HG03558 (cell line): ENCODE measurements around the gene TBCK.

Experiments
- ATAC-seq: cut with Tn5 transposase; IDR thresholded peaks from one replicate; pipeline ENCODE4 v1.9.1; 2021; ENCODE audit warnings: moderate number of reproducible peaks; ENCODE audit not compliant: unreplicated experiment; ENCODE audit errors: extremely low read depth

Gene TBCK

GRCh38 chr4:106010761-106011160 lies 305.2 kb downstream of the TBCK start:
- ATAC-seq = no peak

- ATAC-seq = no peak
Observed at GRCh38 chr4:106002994-106003393, 313.0 kb downstream of the TBCK start.

DNA sequence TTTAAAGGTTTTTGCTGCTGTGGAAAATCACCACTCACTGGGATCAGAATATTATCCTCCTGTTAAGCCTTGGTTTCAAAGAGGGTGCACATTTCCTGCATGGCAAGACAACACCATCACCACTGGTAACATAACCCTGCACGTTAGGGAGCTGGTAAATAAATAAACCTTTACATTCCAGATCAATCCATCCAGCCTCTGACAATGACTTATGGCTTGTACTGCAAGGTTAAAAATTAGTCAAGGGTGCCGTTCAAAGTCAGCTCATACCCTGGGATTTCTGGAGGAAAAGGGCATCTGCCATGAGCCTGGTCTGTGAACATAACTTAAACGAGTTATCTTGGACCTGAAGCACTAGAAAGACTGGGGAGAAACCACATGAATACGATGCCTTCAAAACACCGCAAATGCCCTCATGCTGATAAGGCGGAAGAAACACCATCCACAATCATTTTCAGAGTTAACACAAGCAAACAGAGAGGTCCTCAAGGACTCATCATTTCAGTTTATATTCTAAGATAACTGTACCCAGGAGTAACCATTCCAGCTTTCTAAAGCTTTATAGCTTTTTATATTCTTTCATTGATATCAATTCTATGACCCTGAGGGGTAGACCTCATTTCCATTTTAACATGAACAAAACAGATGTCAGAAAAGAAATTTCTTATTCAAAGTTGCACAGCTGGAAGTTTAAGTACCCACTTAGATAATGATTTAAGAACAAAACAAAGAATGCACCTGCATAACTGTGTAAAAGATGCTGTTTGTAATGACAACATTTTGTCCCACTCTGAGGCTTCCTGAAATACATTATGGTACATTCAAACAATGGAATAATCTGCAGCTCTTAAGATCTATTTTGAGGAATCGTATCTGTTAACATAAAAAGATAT lies 317.6 kb downstream of the TBCK start:
- ATAC-seq = no peak

DNA sequence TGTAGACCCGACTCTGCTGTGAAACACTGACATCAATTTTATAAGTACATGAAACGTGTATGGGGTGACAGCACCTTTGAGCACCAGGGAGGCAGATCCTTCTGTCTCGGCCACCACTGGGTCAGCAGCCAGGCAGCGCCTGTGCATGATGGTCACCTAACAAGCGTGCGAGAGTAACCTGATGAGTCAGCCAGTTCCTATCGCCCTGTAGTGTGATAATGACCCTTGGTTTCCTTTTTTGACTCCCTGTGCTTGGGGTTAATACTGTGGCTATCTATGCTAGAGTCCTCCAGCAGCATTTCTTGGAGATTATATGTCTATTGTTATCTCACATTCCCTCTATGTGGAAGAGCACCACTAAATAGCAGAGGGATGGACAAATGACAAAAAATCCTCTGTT lies 319.2 kb downstream of the TBCK start:
- ATAC-seq = no peak

DNA sequence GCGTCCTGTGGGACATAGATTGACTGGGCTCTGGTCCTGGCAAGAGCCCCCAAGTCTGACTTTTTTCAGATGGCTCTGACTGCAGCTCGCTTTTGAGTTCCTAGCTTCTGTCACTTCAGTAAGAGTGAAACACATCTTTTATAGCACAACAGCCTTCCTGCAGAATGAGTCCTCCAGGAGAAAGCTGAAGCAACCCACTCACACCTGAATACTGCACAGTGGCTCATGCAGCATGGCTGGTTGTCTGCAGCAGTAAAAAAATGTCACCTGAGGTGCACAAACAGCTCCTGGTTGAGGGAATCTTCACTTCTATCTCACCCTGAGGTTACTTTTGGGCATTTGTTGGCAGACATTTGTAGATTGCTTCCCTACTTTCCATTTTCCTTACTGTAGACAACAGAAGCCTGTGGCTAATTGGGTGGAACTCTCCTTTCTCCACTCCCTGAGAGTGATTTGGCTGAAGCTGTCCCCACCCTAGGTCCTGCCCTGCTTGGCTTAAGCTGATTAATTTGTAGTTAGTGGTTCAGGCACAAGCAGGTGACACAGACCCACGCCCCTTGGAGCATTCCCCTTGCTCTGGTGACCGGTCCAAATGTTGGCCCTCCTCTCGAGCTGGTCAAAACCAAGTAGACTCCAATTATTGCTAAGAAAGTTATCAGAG lies 321.0 kb downstream of the TBCK start:
- ATAC-seq = no peak

DNA sequence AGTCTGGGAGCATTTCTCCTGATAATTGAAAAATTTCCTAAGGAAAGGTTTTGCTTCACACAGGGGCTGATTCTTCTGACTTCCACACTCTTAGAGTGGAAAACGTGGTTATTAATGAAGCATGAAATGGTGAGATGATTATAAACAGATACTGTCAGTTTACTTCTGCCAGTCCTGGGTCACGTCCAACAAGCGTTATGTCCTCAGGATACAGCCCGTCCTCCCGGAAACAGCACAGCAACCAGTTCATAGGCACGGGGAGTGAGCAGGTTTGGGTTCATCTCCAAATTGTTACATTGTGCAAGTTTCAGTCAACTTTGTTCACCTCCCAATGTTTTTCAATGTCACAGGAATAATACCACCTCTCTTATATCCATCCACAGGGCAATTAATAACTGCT lies 321.9 kb downstream of the TBCK start:
- ATAC-seq = no peak

- ATAC-seq = no peak
Observed at GRCh38 chr4:105992641-105993305, 323.2 kb downstream of the TBCK start.

- ATAC-seq = no peak
Observed at GRCh38 chr4:105991726-105992125, 324.3 kb downstream of the TBCK start.
